Activated CD8-positive, alpha-beta memory T cell treated with anti-CD3 and anti-CD28 coated beads, Interleukin-2, amount 50 U/mL, for 1 hour (primary cell): ENCODE measurements around the gene CPNE5.

Source experiments
- DNase-seq: peaks from one replicate; pipeline ENCODE4 v3.0.0-alpha.2; 2020; ENCODE audit errors: extremely low read depth

Gene CPNE5

DNA sequence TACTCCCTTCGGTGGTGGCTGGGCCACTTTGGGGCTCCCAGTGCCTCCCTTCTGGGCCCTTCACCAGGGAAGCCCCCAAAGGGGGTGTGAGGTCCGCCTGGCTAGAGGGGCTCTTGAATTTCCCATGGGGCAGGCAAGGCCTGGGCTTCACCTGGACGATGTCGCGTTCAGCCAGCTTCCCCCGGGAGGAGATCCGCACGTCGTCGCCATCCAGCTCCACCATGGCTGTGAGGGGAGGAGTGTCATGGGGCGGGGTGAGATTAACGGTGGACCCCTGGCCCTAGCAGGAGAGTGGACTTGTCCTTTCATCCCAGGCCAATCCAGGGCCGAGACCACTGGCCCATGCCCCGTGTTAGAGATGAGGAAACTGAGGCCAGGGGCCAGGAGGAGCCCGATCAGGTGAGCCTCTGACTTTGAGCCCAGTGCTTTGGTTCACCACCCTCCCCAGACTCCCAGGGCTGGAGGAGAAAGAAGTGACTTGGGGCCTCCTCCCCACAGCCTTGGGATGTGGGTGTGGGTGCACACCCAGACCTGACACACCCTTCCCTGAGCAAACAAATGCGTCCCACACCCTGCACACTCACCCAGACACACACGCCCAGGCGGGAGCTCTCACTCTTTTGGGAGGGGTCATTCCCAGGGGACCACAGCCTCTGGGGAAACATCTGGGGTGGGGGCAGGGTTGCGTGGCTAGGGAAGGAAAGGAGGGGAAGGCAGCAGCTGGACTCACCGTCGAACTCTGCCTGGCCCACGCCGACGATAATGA lies 95.5 kb downstream of the CPNE5 start:
- DNase-seq, result no peak

DNA sequence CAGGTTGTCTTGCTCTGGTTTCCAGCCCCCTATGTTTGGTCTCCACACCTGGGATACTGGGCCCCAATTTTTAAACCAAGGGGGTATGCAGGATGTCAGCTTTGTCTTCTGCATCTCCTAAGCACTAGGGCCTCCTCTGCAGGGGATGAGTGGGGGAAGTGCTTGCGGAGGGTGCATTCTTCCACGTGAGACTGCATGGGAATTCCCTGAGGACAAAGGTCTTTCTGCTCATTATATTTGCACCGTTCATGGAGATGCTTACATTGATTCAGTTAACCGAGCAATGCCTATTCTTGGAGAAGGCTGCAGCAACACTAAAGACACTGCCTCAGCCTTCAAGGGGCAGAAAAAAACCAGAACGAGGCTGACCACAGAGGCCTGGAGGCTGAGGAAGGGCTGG lies 96.2 kb downstream of the CPNE5 start:
- no peak for DNase-seq

DNA sequence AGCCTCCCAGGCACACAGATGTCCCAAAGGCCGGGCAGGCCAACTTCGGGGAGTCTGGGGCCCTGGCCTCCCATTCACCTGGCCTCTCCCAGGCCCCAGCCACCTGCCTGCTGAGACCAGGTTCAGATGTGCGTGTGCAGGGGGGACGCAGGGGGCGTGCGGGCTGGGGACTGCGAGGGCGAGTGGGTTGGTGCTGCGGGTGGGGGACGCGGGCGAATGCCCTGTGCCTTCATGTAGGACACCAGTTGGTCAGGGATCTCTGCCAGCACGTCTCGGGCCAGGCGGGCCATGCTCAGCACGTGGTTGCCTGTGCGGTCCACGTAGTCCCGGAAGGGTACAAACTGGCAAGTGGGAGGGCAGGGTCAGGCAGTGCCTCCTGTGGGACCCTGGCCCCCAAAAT lies 97.1 kb downstream of the CPNE5 start:
- DNase-seq, result no peak

DNA sequence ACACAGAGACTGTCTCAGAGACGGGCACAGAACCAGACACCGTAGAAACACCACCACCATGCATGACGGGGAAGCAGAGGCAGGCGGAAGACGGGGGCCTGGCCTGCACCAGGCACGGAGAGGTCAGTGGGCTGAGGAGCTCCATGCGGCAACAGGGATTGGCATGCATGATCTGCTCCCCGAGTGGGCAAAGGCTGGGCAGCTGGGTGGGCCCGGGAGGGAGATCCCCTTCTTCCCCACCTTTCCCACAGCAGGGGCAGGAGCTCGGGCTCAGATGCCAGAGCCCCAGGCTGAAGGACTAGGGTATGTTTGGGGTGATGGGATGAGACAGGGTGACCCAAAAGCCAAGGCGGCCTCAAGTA lies 98.4 kb downstream of the CPNE5 start:
- no peak for DNase-seq

DNA sequence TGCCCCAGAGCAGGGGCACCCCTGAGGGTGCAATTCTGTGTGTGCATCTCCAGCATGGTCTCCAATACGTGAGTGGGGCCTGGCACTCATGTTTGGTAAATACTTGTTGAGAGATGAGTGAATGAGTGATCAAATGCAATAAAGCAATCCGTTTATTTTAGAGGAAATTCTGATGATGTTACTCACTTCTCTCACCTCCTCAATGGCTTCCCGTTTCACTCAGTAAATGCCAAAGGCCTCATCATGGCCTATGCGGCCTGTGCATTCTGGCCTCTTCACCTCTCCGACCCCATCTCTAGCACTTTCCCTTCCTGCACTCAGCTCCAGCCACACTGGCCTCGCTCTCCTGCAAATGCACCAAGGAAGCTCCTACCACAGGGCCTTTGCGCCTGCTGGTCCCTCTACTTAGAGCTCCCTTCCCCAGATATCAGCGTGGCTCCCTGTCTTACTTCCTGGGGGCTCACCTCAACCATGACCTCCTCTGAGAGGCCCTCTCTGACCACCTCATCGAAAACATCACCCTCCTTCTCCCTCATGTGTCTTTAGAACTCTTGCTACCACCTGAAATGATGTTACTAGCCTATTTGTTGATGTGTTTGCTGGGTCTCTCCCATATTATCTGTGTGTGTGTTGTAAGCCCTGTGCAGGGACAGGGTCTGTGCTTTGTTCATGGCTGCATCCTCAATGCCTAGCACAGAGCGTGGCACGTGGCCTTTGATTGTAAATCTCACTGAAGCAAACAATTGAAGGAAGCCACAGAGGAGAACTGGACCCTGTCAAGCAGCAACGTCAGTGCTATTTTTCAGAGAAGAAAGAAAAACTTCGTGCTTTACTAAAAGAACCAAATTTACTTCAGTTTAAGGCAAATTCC lies 99.1 kb downstream of the CPNE5 start:
- no peak for DNase-seq

DNA sequence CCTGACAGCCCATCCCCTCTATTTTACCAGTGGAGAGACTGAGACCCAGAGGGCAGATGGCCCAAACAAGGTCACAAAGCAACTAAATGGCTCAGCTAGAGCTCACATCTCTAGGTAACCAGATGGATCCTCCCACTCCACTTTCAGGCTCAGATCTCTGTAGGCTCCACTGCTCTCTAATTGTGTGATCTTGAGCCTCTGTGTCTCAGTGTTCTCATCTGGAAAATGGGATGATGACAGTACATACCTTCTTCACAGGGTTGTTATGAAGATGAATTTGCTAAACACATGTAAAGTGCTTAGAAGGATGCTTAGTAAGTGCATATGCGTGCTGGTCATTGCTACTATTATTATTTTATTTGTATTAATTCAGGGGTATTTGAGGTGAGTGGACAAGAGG lies 101.1 kb downstream of the CPNE5 start:
- no peak for DNase-seq

DNA sequence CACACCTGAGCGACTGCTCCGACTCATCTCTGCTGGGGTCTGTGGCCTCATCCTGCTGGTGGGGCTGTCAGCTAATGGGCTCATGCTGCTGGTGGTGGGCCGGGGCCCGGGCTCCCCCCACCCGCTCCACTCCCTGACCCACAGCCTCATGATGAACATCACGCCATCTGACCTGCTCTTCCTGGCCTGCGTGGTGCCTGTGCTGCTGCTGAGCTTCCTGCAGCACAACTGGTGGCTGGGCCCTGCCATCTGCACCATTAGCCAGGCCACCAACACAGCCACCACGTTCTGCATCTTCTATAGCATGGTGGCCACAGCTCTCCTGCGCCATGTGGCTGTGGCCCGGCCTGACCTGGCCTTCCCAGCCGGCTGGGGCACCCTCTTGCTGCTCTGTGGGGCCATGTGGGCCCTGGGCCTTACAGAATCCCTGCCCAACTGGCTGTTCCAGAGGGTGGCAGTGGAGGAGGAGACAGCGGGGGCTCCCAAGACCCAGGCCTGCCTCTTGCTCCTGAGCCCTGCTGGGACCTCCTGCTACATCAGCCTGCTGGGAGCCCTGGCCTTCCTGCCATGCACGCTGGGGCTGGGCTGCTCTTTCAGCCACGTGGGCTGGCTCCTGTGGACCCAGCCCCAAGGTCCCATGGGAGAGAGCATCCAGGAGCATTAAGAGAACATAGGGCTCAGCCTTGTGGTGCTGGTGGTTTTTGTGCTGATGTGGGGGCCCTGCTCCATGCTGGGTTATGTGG lies 102.0 kb downstream of the CPNE5 start:
- DNase-seq, result no peak

DNA sequence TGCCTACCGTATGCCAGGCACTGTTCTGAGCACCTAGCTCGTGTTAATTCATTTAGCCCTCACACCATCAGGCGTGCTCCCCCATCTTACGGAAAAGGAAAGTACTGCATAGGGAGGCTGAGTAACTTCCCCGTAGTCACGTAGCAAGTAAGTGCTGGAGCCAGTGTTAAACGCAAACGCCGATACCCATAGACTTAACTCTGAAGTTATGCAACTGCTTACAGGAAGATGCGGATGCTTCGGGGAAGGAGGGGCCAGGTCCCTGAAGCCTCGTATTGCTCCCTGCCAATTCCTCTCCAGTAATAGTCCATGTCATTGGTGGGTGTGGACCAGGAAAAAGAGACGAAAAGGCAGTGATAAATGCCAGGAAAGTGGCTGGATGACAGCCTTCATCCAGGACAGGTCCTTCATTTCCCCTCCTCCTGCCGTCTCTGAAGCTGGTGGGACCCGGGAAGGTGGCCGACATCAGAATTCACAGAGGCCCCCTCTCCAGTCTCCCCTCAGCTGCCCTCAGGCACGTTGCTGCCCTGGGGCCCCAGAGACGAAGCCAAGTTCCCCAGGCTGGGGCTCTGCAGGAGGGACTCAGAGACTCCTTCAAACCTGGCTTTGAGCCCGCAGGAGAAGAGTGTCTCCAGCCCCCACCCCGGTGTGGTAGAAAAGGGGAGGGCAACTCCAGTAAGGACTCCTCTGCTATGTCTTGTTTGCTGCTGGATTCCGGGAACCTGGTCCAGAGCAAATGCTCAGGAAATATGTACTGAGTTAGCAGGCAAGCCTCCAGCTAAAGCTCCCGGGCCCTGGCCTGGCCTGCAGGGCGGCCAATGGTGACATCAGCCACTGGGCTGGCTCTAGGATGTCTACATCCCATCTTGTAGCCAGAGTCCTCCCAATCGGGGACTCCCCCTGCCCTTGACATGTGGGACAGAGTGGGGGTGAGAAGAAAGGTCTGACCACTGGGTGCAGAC lies 103.9 kb downstream of the CPNE5 start:
- no peak for DNase-seq

DNA sequence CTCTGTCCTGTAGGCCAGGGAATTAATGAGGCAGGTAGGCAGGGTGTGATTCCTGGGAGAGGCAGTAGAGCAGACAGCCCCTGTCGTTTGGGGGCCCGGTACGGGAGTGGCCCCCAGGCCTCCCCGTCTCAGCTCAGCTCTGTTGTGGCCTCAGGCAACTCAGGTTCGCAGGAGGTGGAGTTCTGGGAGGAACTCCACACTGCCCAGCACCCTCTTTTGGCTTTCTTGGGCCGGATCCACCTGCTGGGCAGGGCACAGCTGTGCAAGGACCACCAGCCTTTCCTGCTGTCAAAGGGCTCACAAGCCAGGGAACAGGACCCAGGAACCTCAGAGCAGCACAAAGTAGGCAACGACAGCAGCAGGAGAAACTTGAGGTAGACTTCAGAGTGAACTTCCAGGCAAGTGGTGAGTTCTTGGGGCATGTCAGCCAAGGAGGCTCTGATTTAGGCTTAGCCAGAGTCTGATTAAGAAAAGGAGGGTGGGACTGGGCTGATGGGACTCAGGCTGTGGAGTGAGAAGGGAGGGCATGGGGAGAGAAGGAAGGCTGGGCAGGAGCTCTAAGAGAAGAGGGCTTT lies 104.7 kb downstream of the CPNE5 start:
- DNase-seq, result no peak

DNA sequence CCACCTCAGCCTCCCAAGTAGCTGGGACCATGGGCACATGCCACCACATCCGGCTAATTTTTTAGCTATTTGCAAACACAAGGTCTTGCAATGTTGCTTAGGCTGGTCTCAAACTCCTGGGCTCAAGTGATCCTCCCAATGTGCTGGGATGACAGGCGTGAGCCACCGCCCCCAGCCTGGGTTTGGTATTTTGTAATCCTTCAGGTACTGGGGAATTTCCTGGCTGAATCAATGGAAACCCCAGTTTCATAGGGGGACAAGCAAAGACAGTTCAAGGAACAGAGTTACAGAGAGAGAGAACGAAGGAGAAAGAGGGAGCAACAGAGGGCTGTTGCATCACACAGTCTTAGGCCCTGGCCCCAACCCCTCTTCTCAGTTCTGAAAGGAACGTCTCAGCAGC lies 105.9 kb downstream of the CPNE5 start:
- no peak for DNase-seq

DNA sequence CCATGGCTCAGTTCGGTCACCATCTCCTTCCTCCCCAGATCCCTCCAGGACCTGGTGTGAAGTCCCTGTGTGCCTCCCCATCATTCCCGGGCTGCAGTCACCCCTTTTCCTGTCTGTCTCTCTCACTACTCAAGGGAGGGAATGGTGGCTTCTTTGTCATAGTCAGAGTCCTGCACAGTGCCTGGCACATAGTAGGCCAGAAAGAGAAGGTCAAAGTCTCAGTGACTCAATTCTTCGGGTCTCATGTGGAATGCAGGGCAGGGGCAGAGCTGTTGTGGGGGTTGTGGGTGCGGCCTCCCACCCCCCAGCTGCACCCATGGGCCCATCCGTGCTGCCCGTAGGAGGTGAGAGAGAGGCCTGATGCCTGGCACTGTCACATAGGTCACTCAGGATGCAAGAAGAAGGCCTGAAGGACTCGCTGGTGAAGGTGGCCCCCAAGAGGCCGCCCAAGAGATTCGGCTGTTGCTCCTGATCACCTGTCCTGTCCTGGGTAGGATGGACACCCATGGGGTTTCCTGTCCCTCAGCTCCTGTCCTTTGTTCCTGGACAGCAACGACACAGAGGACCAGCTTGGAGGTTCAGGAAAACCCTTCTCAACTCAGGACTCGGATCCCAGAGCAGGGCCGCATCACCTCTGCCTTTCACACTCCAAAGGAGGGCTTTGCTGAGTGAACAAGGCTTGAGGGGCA lies 107.5 kb downstream of the CPNE5 start:
- no peak for DNase-seq

DNA sequence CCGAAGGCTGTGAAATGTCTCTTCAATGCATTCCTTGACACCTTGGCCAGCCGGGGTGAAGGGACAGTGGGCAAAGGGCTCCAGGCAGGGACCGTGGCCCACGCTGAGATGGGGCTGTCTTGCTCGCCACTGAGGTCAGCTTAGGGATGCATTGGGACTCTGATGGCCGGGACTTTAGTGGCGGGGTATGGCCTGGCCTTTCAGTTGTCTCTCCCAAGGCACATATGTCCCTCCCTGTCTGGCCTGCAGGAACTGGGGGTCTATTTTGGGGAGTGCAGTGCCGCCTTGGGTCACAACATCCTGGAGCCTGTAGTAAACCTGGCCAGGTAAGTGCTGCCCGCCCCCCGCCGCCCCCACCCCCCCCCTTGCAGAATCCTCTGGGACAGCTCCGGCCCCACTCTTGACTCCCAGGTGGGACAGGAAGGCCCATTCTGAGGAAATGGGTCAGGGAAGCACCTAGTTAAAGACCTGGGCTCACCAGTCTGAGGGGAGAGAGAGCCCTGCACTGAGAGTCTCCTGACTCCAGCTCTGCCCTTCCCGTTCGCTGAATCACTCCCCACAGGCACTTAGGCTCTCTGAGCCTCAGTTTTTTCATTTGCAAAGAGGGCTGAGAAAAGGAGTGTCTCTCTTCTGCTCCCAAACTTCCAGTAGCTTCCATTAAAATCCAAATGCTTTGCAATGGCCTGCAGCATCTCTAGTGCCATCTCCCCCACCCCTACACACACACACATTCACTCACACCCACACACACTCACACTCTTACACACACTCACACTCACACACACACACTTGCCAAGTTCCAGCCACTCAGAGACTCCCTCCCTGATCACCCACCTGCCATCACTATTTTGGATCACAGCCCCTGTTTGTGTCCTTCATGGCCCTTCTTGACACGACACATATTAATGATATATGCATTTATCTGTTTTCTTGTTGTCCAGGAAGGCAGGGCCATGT lies 108.5 kb downstream of the CPNE5 start:
- DNase-seq, result no peak

DNA sequence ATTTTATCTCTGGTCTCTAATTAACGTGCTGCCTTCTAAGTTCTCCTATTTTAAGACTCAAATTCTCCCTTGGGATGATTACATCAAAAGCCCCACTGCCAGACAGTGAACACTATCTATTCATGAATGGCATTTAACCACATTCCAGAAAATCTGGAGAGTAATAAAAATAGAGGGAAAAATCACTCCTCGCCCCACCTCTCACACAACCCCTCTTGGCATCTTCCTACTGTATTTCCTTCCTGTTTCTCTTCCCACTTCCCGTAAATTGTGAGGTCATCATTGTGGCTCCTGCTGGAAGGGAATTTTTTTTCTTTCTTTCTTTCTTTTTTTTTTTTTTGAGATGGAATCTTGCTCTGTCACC lies 110.1 kb downstream of the CPNE5 start:
- no peak for DNase-seq

DNA sequence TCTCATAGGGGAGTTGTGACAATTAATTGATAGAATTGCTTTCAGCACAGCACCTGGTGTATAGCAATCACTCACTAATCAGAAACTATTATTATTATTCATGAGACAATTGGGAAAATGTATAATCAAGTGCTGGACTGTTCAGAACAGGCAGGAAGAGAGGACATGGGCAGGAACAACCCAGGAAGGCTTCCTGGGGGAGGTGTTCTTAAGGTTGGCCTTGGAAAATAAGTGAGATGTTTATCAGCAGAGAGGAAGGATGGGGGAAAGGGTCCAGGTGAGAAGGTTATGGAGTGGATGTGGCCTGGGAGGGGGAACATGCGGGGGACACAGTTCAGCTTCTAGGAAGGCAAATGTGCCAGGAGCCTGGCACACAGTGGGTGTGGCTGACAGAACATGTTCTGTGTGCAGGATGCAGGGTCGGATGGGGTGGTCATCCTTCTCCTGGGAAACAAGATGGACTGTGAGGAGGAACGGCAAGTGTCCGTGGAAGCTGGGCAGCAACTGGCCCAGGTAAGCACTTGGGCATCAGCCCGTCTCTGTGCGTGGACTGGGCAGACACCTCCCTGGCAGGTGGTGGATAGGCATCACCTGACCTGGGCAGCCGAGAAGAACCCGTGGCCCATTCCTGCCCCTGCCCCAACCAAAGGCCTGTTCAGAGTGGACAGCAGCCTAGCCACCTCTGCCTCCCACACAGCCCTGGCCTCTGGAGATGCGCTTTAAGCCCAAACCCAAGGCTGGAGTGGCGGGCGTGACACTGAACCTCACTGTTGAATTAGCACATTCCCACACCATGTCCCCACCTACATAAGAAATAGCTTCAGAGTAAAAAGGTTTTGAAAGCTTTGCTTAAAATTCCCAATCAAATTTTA lies 110.7 kb downstream of the CPNE5 start:
- no peak for DNase-seq

DNA sequence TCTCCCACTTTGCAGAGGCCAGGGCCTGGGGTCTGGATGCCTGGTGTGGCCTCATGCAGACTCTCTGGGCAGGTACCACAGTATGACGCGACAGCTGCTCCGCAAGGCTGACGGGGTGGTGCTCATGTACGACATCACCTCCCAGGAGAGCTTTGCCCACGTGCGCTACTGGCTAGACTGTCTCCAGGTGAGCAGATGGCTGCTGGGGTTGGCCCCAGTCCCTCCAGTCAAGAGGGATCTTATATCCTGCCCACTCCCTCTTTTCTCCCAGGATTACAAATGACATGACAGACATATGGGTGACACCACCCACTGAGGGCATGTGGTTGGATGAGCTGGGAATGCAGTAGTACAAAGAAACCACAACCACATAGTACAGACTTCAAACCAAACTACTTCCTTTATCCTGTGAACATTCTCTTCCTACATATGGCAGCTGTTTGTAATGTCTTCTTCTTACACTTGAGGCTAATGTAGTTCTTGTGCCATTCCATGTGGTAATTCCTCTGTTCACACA lies 111.7 kb downstream of the CPNE5 start:
- DNase-seq, result no peak

DNA sequence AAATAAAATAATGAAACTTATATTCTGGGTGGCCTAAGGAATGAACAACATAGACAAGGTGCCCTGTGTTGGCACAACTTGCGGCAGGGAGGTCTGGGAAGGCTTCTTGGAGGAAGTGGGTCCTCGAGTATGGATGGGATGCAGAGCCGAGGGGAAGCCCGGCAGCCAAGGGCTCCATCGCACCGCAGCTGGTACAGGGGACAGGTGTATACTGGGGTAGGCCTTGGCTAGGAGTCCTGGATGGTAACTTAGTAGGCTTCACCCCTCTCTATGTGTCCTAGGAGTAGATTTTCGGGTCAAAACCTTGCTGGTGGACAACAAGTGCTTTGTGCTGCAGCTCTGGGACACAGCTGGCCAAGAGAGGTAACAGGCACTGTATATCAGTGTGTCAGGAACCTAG lies 113.7 kb downstream of the CPNE5 start:
- no peak for DNase-seq

DNA sequence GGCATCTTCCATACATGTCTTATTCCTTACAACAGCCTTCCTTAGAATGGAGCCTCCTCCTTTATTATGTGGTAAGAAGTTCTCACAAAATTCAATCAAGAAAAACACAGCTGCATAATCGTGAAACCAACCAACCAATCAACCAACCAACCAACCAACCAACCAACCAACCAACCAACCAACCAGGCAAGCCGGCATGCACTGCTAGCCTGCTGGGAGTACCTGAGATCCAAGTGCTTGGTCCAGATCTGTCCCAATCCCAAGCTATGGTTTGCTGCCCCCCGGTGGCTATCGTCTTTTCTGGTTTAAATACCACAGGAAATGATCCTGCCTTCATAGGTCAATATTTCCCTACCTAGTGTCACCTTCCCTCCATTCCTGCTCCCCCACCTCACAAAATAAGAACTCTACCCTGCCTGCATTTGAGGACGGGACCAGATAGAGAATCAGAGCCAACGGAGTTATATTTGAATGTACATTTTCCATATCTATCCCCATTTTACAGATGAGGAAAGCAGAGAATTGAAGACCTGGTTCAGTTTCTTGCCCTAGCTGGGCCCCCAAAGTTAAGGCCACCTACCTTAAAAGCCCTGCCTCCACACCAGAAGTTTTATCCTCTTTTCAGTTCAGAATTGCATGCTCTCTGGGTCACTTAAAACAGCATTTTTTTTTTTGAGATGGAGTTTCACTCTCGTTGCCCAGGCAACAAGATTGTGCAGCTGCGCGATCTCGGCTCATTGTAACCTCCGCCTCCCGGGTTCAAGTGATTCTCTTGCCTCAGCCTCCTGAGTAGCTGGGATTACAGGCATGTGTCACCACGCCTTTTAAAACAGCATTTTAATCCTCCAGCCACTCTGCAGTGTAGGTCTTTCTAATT lies 114.5 kb downstream of the CPNE5 start:
- DNase-seq, result no peak
